PC-3 (cell line): Measurements from ENCODE around the gene DLEC1. TPM values are rescaled to one million over a fixed set of nuclear protein-coding genes. Genes with fewer than 3 reads are reported as not detected.

Experiments
- ATAC-seq: fragments of 200-7000 bp; cut with Tn5 transposase; 2 replicates; pipeline ENCODE4 v1.9.1; 2020; ENCODE audit warnings: mild to moderate bottlenecking, moderate library complexity
- BruUV-seq: library from RNA; stranded (reverse); fragments of 400-500 nt; replicated peaks from 2 replicates; lab custom pipeline; 2021; lab: Mats Ljungman, UMichigan
- CTCF ChIA-PET: fragments of 300-600 bp; sonication (Branson Sonifier 250); formaldehyde crosslinking; loops from one replicate; lab custom pipeline; 2022; ENCODE audit warnings: antibody characterized with exemption; lab: Charles Lee
- POLR2A ChIA-PET: fragments of 300-600 bp; sonication (Branson Sonifier 250); formaldehyde crosslinking; loops from one replicate; lab custom pipeline; 2022; ENCODE audit warnings: antibody characterized with exemption; ENCODE audit not compliant: unreplicated experiment; lab: Charles Lee
- DNase-seq: peaks from one replicate; pipeline ENCODE4 v3.0.0-alpha.2; 2015
- H2AFZ ChIP-seq: fragments of 300-600 bp; sonication (generic); 2 replicates; pipeline ENCODE4 v1.6.0; 2016; ENCODE audit warnings: antibody characterized with exemption, low read length
- H3F3A ChIP-seq: fragments of 300-600 bp; sonication (generic); one replicate; pipeline ENCODE4 v1.6.0; 2017; ENCODE audit warnings: antibody characterized with exemption, low read length, control low read depth, mild to moderate bottlenecking; ENCODE audit not compliant: unreplicated experiment
- H3K27ac ChIP-seq: fragments of 300-600 bp; sonication (generic); 2 replicates; pipeline ENCODE4 v1.5.1; 2016; ENCODE audit warnings: mild to moderate bottlenecking, low read length
- H3K27me3 ChIP-seq: fragments of 300-600 bp; sonication (generic); 2 replicates; pipeline ENCODE4 v1.6.1; 2016; ENCODE audit warnings: low read length, mixed read lengths
- H3K36me3 ChIP-seq: fragments of 300-600 bp; sonication (generic); 2 replicates; pipeline ENCODE4 v1.6.1; 2016; ENCODE audit warnings: low read depth, mixed run types, low read length, mixed read lengths
- H3K4me1 ChIP-seq: fragments of 300-600 bp; sonication (generic); 2 replicates; pipeline ENCODE4 v1.5.1; 2016; ENCODE audit warnings: low read length; ENCODE audit not compliant: insufficient read depth
- H3K4me2 ChIP-seq: fragments of 300-600 bp; sonication (generic); 2 replicates; pipeline ENCODE4 v1.6.0; 2016; ENCODE audit warnings: low read length
- H3K4me3 ChIP-seq: fragments of 300-600 bp; sonication (generic); 2 replicates; pipeline ENCODE4 v1.5.1; 2016; ENCODE audit warnings: mild to moderate bottlenecking, low read length, mixed read lengths
- H3K79me2 ChIP-seq: fragments of 300-600 bp; sonication (generic); 2 replicates; pipeline ENCODE4 v1.6.1; 2017; ENCODE audit warnings: low read length, mixed read lengths
- H3K9ac ChIP-seq: fragments of 300-600 bp; sonication (generic); 2 replicates; pipeline ENCODE4 v1.6.0; 2016; ENCODE audit warnings: mild to moderate bottlenecking, low read length
- H3K9me2 ChIP-seq: fragments of 300-600 bp; sonication (generic); replicated peaks from 2 replicates; pipeline ENCODE4 v1.6.1; 2016; ENCODE audit warnings: mixed run types, low read length, mixed read lengths
- H3K9me3 ChIP-seq: fragments of 300-600 bp; sonication (generic); 2 replicates; pipeline ENCODE4 v1.6.1; 2016; ENCODE audit warnings: low read length, mixed read lengths
- H4K20me1 ChIP-seq: fragments of 300-600 bp; sonication (generic); 2 replicates; pipeline ENCODE4 v1.6.1; 2016; ENCODE audit warnings: low read length, mixed read lengths
- CTCF ChIP-seq: fragments of 300-600 bp; sonication (generic); conservative IDR thresholded peaks from 2 replicates; pipeline ENCODE4 v1.5.1; 2017; ENCODE audit warnings: antibody characterized with exemption, low read depth, mild to moderate bottlenecking, low read length
- EZH2 ChIP-seq: fragments of 300-600 bp; sonication (generic); IDR thresholded peaks from one replicate; pipeline ENCODE4 v1.6.1; 2017; ENCODE audit warnings: antibody characterized with exemption, mild to moderate bottlenecking, low read length; ENCODE audit not compliant: unreplicated experiment
- EZH2phosphoT487 ChIP-seq: fragments of 300-600 bp; sonication (generic); IDR thresholded peaks from 2 replicates; pipeline ENCODE4 v1.6.1; 2018; ENCODE audit warnings: mild to moderate bottlenecking, antibody characterized with exemption, low read length, borderline replicate concordance
- intact Hi-C: fragments of 100-400 bp; cut with micrococcal nuclease; formaldehyde crosslinking; loops from 2 replicates; pipeline ENCODE4 v1.9.0; 2023
- total RNA-seq: library from RNA; depleted of rRNA; stranded (reverse); fragments of >200 nt; gene quantifications from 2 replicates; pipeline ENCODE4 v1.2.3, GENCODE V29; 2014

Gene DLEC1
- total RNA-seq, 1 experiment from 2014 or later = not detected

- Histone ChIP-seq H3K27ac (no peak overlapping the region), H3K9me2 (no peaks in the 10 kb centered on the region), H3K36me3 (0 out of 2 replicates have a peak, but pooled peaks cover 6% of the 10 kb centered on the region), H2AFZ (no peak overlapping the region), H3K4me3 (no peak overlapping the region), H4K20me1 (no peaks in the 10 kb centered on the region), H3K4me1 (no peaks in the 10 kb centered on the region), H3K9me3 (no peaks in the 10 kb centered on the region), H3K4me2 (no peak overlapping the region), H3K9ac (no peak overlapping the region), H3F3A (no peaks in the 10 kb centered on the region), H3K79me2 (no peaks in the 10 kb centered on the region), H3K27me3 (no peaks in the 10 kb centered on the region)
- ChIA-PET POLR2A (no interaction called here), CTCF (no interaction called here)
- intact Hi-C loops = no loop called here
- no TSS peak for BruUV-seq
- TF ChIP-seq EZH2 = no peak
- no peak for TF ChIP-seq EZH2phosphoT487
- no peak for TF ChIP-seq CTCF
- DNase-seq (no peak), ATAC-seq (no peak)
These were observed 22.1 kb upstream of the DLEC1 start for GRCh38 chr3:38016847-38017444.

GRCh38 chr3:38017445-38018295, 21.3 kb upstream of the DLEC1 start:
- CTCF ChIA-PET = no interaction called here
- 0 out of 2 replicates have a peak, but pooled peaks cover 6% of the 10 kb centered on the region for H3K36me3 ChIP-seq

More at GRCh38 chr3:38017445-38018295, 21.3 kb upstream of the DLEC1 start:
- H4K20me1 ChIP-seq = no peaks in the 10 kb centered on the region
- no peak overlapping the region for H3K9ac ChIP-seq
- no peak overlapping the region for H2AFZ ChIP-seq
- H3F3A ChIP-seq = no peaks in the 10 kb centered on the region
- no peak overlapping the region for H3K4me2 ChIP-seq
- intact Hi-C loops = no loop called here
- no peak for TF ChIP-seq CTCF
- no peak for TF ChIP-seq EZH2phosphoT487
- no peak for TF ChIP-seq EZH2
- ATAC-seq (no peak), DNase-seq (no peak)
- no peak overlapping the region for H3K4me3 ChIP-seq
- H3K27ac ChIP-seq = no peak overlapping the region
- H3K4me1 ChIP-seq = no peaks in the 10 kb centered on the region
- no TSS peak for BruUV-seq
- no peaks in the 10 kb centered on the region for H3K9me2 ChIP-seq
- no peaks in the 10 kb centered on the region for H3K79me2 ChIP-seq
- POLR2A ChIA-PET = no interaction called here
- H3K9me3 ChIP-seq = no peaks in the 10 kb centered on the region
- H3K27me3 ChIP-seq = no peaks in the 10 kb centered on the region
